Central memory CD8-positive, alpha-beta T cell (primary cell): ENCODE results near the gene C7orf57.

Source experiments
- ATAC-seq: fragments of 150-1000 bp; cut with Tn5 transposase; replicated peaks from 2 replicates; pipeline ENCODE4 v1.10.0; 2022; ENCODE audit warnings: mild to moderate bottlenecking, moderate FRiP score, moderate number of reproducible peaks; ENCODE audit not compliant: poor library complexity, severe bottlenecking; ENCODE audit errors: extremely low read depth
- DNase-seq, 2 donors: peaks; one replicate each; pipeline ENCODE4 v3.0.0; 2021; ENCODE audit warnings: low spot score in 2 of 2
- H3K27ac Mint-ChIP-seq: one replicate; pipeline ENCODE4 v1.8.0; 2022; ENCODE audit warnings: low read depth, mild to moderate bottlenecking, moderate library complexity, mixed read lengths
- H3K27me3 Mint-ChIP-seq: one replicate; pipeline ENCODE4 v1.8.0; 2022; ENCODE audit warnings: mixed read lengths
- H3K36me3 Mint-ChIP-seq: one replicate; pipeline ENCODE4 v1.8.0; 2022; ENCODE audit warnings: mild to moderate bottlenecking, moderate library complexity, mixed read lengths; ENCODE audit not compliant: insufficient read depth
- H3K4me1 Mint-ChIP-seq: one replicate; pipeline ENCODE4 v1.8.0; 2022; ENCODE audit warnings: mixed read lengths
- H3K4me3 Mint-ChIP-seq: one replicate; pipeline ENCODE4 v1.8.0; 2022; ENCODE audit warnings: mild to moderate bottlenecking, moderate library complexity, mixed read lengths
- H3K9me3 Mint-ChIP-seq: one replicate; pipeline ENCODE4 v1.8.0; 2022; ENCODE audit warnings: mixed read lengths

The C7orf57 gene

DNA sequence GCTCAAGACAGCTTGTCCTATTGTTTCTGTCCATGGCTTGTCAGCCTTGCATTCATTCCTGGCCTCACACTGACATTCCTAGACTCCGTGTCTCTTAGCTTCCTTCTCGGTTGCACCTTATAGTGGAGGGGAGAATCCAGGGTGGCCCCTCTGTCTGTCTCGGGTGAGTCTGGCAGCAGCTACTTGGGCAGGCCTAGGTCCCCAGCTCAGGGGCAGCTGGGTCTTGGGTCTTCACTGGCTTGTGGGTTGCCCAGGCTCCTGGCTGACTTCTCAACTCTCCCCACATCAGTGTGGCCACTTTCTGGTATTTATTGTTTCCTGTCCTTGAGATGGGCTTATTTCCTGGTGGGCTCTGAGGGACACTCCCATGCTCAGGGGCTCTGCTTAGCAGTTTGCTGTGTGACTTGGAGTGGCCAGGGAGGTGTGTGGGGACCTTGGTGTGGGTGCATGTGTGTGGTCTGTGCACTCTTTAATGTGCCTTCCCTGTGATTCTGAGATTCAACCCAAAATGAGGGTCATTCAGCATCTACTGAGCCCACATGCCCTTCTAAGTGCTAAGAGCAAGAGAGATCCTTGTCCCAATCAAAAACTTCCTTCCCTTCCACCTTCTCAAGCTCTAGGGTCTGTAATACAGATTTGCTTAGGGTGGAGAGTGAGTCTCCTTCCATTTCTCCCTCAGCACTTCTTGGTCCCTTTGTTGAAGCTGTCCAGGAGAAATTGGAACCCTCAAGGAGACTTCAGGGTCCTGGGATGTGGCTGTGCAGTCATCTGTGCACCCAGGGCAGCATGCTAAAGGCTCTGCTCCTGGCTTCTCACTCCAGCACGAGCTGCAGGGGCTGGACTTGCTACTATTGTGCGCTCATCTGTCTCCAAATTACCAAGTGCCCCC is 73.9 kb downstream of the C7orf57 start:
- no peaks in the 10 kb centered on the region for H3K27me3 Mint-ChIP-seq
- H3K4me3 Mint-ChIP-seq, result no peak overlapping the region
- peak overlapping the region; percentile 49 for H3K27ac Mint-ChIP-seq
- H3K36me3 Mint-ChIP-seq, result peaks cover 47% of the 10 kb centered on the region
- ATAC-seq (no peak), DNase-seq (no peak)
- H3K9me3 Mint-ChIP-seq, result no peaks in the 10 kb centered on the region
- peaks cover 21% of the 10 kb centered on the region for H3K4me1 Mint-ChIP-seq

DNA sequence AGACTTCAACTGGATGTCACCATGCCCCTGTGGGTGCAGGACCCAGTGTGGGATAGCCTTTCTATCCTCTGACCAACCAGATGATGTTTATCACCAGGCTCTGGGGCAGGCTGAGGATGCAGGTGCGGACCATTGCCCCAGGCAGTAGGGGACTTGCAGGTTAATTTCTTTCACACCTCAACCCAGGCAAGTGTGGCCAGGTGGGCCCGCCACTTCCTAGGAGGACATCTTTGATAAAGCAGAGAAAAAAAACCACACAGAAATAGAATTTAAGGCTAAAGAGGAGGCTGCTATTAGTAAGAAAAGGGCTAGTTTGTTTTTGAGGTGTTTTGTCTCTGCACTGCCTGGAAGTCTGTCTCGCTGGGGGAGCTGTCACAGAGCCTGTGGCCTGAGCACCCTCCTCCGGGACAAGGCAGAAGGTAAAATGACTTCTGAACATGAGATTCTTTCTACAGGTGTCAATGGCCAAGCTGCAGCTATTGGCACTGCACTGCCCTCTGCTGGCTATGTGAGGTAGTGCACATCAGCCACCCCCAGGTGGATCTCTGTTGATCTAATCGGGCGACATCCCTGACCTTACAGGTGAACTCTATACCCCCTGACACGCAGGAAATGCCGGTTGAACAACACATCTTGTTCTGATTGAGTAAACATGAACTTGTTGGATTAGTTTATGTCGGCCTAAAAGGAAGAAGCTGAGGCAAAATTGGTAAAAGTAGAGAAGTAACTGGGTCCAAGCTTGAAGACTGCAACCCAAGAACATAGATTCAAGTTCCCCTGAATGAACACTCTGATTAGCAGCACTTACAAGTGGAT is 74.7 kb downstream of the C7orf57 start:
- no peaks in the 10 kb centered on the region for H3K27me3 Mint-ChIP-seq
- H3K4me1 Mint-ChIP-seq, result peaks cover 15% of the 10 kb centered on the region
- ATAC-seq (peak; percentile 87), DNase-seq (peak; percentile 84 to 93)
- H3K27ac Mint-ChIP-seq, result peak overlapping the region; percentile 49
- peak overlapping the region; percentile 27 for H3K4me3 Mint-ChIP-seq
- H3K9me3 Mint-ChIP-seq, result no peaks in the 10 kb centered on the region
- peaks cover 42% of the 10 kb centered on the region for H3K36me3 Mint-ChIP-seq

DNA sequence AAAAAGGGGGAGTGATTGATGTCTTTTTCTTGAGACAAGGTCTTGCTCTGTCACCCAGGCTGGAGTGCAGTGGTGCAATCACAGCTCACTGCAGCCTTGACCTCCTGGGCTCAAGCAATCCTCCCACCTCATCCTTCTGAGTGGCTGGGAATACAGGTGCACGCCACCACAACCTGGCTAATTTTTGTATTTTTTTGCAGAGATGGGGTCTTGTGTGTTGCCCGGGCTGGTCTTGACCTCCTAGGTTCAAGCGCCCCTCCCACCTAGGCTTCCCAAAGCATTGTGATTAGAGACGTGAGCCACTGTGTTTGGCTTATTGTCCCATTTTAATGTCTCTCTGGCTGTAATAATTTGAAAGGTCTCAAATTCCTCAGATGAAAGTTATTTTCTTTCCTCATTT is 75.5 kb downstream of the C7orf57 start:
- peaks cover 34% of the 10 kb centered on the region for H3K36me3 Mint-ChIP-seq
- no peak for DNase-seq
- no peaks in the 10 kb centered on the region for H3K27me3 Mint-ChIP-seq
- H3K27ac Mint-ChIP-seq, result no peak overlapping the region
- no peaks in the 10 kb centered on the region for H3K9me3 Mint-ChIP-seq
- H3K4me3 Mint-ChIP-seq, result no peak overlapping the region
- ATAC-seq, result no peak
- H3K4me1 Mint-ChIP-seq, result peaks cover 14% of the 10 kb centered on the region
